Brain microvascular endothelial cell (primary cell): Measurements from ENCODE around the gene SHMT2.

ENCODE experiments used
- DNase-seq: peaks from one replicate; pipeline ENCODE4 v3.0.0-alpha.2; 2020
- H3K27ac ChIP-seq: fragments of 250-450 bp; sonication (Bioruptor Pico); 2 replicates; pipeline ENCODE4 v1.5.1; 2020; ENCODE audit warnings: mild to moderate bottlenecking, moderate library complexity
- H3K27me3 ChIP-seq: fragments of 250-450 bp; sonication (Bioruptor Pico); replicated peaks from 2 replicates; pipeline ENCODE4 v1.5.1; 2020; ENCODE audit warnings: mild to moderate bottlenecking
- H3K36me3 ChIP-seq: fragments of 250-450 bp; sonication (Bioruptor Pico); replicated peaks from 2 replicates; pipeline ENCODE4 v1.5.1; 2020; ENCODE audit warnings: mild to moderate bottlenecking
- H3K4me3 ChIP-seq: 2 replicates; pipeline ENCODE4 v1.5.1; 2011; ENCODE audit warnings: low read depth, mild to moderate bottlenecking, control low read depth, low read length, moderate library complexity
- CTCF ChIP-seq: IDR thresholded peaks from 2 replicates; pipeline ENCODE4 v1.5.1; 2011; ENCODE audit warnings: low read depth, mild to moderate bottlenecking, moderate library complexity, low read length, control low read depth, inconsistent platforms; ENCODE audit errors: missing control alignments
- in situ Hi-C: cut with HindIII; loops from 2 replicates; pipeline ENCODE4 v1.10.0; 2017; ENCODE audit warnings: low sequenced_read_pairs, low pct_ligation_motif_present

The SHMT2 gene

GRCh38 chr12:57183939-57184725 is 45.4 kb upstream of the SHMT2 start:
- H3K36me3 ChIP-seq = peaks cover 92% of the 10 kb centered on the region

GRCh38 chr12:57185403-57185802 is 44.1 kb upstream of the SHMT2 start:
- no peaks in the 10 kb centered on the region for H3K27me3 ChIP-seq
- TF ChIP-seq CTCF = no peak
- DNase-seq = no peak
- no peak overlapping the region for H3K4me3 ChIP-seq
- in situ Hi-C loops = loop anchor here (5.0 kb wide), 1 partner anchor 53 kb away; no protein-coding TSS in a partner anchor
- peaks cover 88% of the 10 kb centered on the region for H3K36me3 ChIP-seq
- H3K27ac ChIP-seq = no peak overlapping the region

More at GRCh38 chr12:57183939-57184725, 45.4 kb upstream of the SHMT2 start:
- DNase-seq = no peak
- Histone ChIP-seq H3K27ac (no peak overlapping the region), H3K4me3 (no peak overlapping the region), H3K27me3 (no peaks in the 10 kb centered on the region)
- TF ChIP-seq CTCF = no peak
- in situ Hi-C loops = no loop called here

GRCh38 chr12:57185906-57186508 is 43.5 kb upstream of the SHMT2 start:
- peaks cover 88% of the 10 kb centered on the region for H3K36me3 ChIP-seq
- H3K4me3 ChIP-seq = no peak overlapping the region
- in situ Hi-C loops = loop anchor here (5.0 kb wide), 1 partner anchor 54 kb away; no protein-coding TSS in a partner anchor
- no peaks in the 10 kb centered on the region for H3K27me3 ChIP-seq
- no peak for TF ChIP-seq CTCF
- DNase-seq = no peak
- no peak overlapping the region for H3K27ac ChIP-seq

GRCh38 chr12:57187222-57188089 is 42.1 kb upstream of the SHMT2 start:
- no peak for TF ChIP-seq CTCF
- no peak overlapping the region for H3K4me3 ChIP-seq
- in situ Hi-C loops = loop anchor here (5.0 kb wide), 1 partner anchor 55 kb away; no protein-coding TSS in a partner anchor
- no peak for DNase-seq
- no peaks in the 10 kb centered on the region for H3K27me3 ChIP-seq
- H3K36me3 ChIP-seq = peaks cover 90% of the 10 kb centered on the region
- H3K27ac ChIP-seq = no peak overlapping the region

- Histone ChIP-seq H3K36me3 (peaks cover 95% of the 10 kb centered on the region), H3K27me3 (no peaks in the 10 kb centered on the region), H3K4me3 (no peak overlapping the region), H3K27ac (no peak overlapping the region)
- in situ Hi-C loops = loop anchor here (5.0 kb wide), 1 partner anchor 56 kb away; no protein-coding TSS in a partner anchor
- DNase-seq = no peak
- TF ChIP-seq CTCF = no peak
Observed at GRCh38 chr12:57188090-57188425, 41.5 kb upstream of the SHMT2 start.
